ENCODE results near the gene WDR36.
"Not testable (repeated sequence)": the region's sequence is repeated elsewhere in the genome, so short reads cannot be mapped to it uniquely, and the experiment has no call there.

The WDR36 gene

DNA sequence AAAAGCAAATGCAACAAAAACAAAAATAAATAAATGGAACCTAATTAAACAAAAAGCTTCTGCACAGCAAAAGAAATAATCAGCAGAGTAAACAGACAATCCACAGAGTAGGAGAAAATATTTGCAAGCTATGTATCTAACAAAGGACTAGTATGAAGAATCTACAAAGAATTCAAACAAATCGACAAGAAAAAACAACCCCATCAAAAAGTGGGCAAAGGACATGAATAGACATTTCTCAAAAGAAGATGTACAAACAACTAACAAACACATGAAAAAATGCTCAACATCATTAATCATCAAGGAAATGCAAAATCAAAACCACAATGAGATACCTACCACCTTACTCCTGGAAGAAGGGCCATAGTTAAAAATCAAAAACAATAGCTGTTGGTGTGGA lies 49.3 kb downstream of the WDR36 start:
- DNase-seq: not testable (repeated sequence)

- DNase-seq: no peak
Measured at GRCh38 chr5:111142932-111143331, 50.8 kb downstream of the WDR36 start.

DNA sequence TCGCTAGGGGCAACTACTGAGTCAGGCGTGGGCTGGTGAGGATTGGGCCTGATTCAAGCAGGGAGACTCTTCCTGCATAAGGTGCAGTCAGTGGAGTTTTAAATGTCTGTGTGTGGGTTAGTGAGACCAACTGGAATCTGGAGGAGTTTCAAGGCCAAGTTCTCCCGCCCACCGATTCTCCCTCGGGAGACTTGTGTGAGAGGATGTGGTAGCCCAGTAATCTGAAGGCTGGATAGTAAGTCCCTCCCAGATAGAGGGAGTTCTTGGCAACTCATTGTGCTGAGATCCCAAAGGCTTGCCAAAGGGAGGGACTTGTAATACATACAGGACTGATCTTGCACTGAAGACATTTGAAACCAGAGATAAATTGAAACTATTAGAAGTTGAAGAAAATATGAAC lies 51.8 kb downstream of the WDR36 start:
- peak; percentile 77 for DNase-seq

DNA sequence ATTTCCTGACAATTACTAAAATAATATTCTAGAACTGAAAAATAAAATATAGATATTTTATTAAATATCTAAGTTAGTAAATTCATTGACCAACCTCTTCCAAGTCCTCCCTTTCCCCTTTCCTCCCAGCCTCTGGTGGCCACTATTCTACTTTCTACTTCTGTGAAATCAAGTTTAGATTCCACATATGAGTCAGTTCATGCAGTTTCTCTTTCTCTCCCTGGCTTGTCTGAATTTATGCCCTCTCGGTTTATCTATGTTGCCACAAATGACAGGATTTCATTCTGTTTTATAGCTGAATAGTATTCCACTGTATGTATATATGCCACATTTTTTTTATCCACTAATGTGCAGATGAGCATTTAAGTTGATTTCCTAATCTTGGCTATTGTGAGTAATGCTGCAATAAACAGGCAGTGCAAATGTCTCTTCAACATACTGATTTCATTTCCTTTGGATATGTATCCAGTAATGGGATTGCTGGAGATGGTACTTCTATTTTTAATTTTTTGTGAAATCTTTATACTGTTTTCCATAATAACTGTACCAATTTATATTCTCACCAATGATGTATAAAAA lies 52.3 kb downstream of the WDR36 start:
- no peak for DNase-seq

GRCh38 chr5:111146053-111146452 lies 53.9 kb downstream of the WDR36 start:
- DNase-seq: no peak

- no peak for DNase-seq
Measured at GRCh38 chr5:111147502-111147901, 55.4 kb downstream of the WDR36 start.

DNA sequence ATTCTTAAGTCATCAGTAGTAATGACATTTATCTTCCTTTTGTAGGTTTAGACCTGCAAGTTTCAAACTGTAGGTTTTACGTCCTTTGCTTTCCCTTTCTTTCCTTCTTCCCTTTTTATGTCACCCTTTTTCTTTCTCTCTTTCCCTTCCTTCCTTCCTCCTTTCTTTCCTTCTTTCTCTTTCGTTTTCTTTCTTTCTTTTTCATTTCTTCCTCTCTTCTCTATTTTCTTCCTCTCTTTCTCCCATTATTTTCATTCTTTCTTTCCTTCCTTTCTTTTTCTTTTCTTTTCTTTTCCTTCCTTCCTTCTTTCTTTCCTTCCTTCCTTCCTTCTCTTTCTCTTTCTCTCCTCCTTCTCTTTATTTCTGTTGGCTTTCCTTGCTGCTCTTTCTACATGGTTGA lies 59.9 kb downstream of the WDR36 start:
- DNase-seq: no peak

- no peak for DNase-seq
Measured at GRCh38 chr5:111153483-111153882, 61.3 kb downstream of the WDR36 start.

GRCh38 chr5:111153945-111154344 lies 61.8 kb downstream of the WDR36 start:
- no peak for DNase-seq

- peak; percentile 64 for DNase-seq
Measured at GRCh38 chr5:111158105-111158744, 66.1 kb downstream of the WDR36 start.

DNA sequence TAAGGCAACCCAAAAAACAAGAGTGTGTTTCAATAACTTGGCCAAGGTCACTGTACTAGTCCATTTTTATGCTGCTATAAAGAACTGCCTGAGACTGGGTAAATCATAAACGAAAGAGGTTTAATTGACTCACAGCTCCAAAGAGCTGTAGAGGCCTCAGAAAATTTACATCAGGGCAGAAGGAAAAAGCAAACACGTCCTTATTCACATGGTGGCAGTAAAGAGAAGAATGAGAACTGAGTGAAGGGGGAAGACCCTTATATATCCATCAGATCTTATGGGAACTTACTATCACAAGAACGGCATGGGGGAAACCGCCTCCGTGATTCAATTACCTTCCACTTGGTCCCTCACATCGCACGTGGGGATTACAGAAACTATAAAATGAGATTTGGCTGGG lies 67.7 kb downstream of the WDR36 start:
- no peak for DNase-seq

- DNase-seq: no peak
Measured at GRCh38 chr5:111163000-111163399, 70.9 kb downstream of the WDR36 start.

DNA sequence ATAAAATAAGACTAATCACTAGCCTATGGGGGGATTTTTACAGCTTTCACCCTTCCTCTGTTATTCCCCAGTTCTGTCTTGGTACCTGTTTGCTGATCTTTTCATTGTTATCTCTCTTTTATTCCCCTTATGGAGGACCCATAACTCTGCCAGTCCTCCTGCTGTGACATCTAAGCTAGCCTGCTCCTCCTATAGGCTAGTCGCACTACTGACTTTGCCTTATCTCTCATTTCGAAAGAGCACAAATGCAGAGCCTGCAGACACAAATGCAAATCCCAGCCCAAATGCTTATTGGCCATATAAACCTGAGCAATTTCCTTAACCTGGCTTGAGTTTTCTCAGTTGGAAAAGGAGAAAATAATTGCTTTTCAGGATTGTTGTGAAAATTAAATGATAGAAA lies 72.9 kb downstream of the WDR36 start:
- DNase-seq: no peak

DNA sequence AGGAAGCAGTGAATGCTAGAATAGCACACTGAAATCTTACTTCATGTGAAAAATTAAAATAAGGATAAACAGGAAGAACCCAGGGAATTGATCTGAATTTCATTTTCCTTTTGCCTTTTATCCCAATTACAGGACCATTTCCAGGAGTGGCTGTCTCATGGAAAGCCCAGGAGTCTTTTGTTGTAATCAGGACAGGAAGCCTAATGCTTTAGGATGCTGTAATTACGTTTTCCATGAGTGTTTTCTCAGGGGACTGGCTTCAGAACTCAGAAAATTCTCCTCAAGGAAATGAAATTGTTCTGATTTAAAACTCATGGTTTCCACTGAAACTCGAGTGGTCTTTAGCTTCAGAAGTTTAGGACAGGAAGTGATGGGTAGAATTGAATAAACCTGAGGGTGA lies 75.4 kb downstream of the WDR36 start:
- DNase-seq: no peak

DNA sequence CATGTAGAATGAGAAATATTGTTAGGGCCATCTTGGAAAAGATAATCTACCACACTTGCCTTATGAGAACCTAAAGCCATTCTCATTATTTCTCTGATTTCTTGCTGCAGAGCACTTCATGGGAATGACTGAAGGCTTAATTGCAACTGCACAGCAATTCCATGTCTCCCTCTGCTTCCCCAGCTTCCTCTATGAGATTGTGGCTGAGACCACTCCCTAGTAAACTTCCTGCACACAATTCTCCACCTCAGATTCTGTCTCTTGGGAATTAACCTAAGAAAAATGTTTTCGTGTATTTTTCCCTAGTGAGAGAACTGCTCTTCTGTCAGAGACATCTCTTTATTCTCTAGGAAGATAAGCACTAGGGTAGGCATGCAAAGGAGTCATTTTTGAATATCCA lies 76.5 kb downstream of the WDR36 start:
- no peak for DNase-seq

DNA sequence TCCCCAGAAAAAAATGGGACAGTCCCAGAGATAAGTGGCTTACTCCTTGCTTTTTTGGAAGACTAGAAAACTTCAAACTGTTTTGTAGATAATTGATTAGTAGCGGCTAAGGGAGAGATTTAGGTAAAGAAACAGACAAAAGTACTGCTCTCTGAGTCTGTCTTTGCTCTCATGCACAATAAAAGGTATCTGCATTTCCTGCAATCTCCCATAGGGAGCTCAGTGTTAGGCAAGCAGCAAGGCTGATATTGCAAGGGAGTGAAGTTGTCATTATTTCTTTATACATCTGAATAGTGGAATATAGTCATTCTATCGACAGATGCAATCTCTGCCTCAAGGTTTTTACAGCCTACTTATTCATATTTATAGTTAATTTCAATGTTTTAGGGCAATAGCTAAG lies 77.1 kb downstream of the WDR36 start:
- DNase-seq: no peak

DNA sequence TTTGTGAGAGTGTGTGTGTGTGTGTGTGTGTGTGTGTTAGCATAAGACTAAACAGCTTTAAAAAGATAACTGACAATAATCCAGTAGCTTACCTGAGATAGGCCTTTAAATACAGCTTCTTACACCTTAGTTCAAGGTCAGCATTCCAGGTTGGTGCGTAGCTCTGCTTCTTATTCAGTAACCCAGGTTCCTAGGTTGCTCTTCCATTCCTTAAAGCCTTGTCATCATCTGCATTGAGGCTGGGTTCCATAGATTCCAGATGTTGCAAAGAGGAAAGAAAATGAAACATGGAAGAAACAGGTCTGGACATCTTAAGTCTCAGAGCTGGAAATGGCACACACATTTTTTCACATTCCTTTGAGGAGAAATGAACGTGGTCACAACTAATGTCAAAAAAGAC lies 78.1 kb downstream of the WDR36 start:
- DNase-seq: no peak

DNA sequence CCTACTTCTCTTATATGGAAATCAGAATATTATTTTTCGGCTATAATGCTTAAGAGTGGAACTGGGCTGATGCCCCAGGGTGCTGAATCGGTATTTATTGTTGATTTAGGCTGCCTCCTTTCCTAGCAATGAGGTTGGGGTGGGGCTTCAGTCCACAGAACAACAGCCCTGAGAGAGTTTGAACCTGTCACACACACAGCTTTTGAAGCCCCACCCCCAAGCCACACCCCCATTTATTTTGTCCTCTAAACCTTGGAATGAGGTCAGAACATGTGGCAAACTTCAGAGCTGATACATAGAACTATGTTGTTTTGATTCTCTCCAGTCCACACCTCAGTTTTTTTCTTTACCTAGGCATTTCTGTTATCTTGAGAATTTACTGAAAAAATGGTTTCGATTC lies 80.4 kb downstream of the WDR36 start:
- no peak for DNase-seq

DNA sequence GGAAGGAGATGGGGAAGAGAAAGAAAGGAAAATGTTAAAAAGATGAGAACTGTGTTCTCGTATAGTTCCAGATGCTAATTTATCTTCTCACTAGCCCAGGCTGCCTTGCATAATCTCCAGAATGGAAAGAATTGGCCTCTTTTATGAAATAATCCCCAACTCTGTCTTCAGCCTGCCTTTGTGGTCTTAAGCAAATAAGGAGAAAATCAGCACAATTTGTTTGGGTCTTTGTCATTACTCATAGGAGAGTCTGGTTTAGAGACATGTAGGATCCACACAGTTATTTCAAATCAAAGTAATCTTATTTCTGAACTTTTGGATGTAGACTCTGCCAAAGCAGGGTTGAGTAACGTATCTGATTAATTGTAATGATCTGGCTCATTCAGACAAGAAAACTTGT lies 81.3 kb downstream of the WDR36 start:
- DNase-seq: no peak

All from left hindlimb (tissue), 1 donor.